Endodermal cell (in vitro differentiated cells): ENCODE data around the gene BYSL. TPM values are rescaled to one million over a fixed set of nuclear protein-coding genes. Genes with fewer than 3 reads are reported as not detected.

Source experiments
- DNase-seq: peaks from one replicate; pipeline ENCODE4 v3.0.0-alpha.2; 2017
- H3K27ac ChIP-seq: 2 replicates; pipeline ENCODE4 v1.5.1; 2013; ENCODE audit warnings: mild to moderate bottlenecking, low read depth, low read length, moderate library complexity
- H3K27me3 ChIP-seq: 2 replicates; pipeline ENCODE4 v1.6.1; 2013; ENCODE audit warnings: mild to moderate bottlenecking, low read length, moderate library complexity; ENCODE audit not compliant: insufficient read depth, control insufficient read depth, poor library complexity, severe bottlenecking
- H3K36me3 ChIP-seq: 2 replicates; pipeline ENCODE4 v1.7.0; 2013; ENCODE audit warnings: mild to moderate bottlenecking, low read length, moderate library complexity; ENCODE audit not compliant: control insufficient read depth, insufficient read depth
- H3K4me1 ChIP-seq: one replicate; pipeline ENCODE4 v1.7.0; 2013; ENCODE audit warnings: low read length; ENCODE audit not compliant: control insufficient read depth, insufficient read depth
- H3K4me3 ChIP-seq: 2 replicates; pipeline ENCODE4 v1.5.1; 2013; ENCODE audit warnings: mild to moderate bottlenecking, low read length, moderate library complexity
- H3K9ac ChIP-seq: 2 replicates; pipeline ENCODE4 v1.6.1; 2013; ENCODE audit warnings: mild to moderate bottlenecking, low read length, moderate library complexity; ENCODE audit not compliant: poor library complexity, severe bottlenecking; ENCODE audit errors: extremely low read depth
- H3K9me3 ChIP-seq: 2 replicates; pipeline ENCODE4 v1.6.1; 2013; ENCODE audit warnings: mild to moderate bottlenecking, low read length, moderate library complexity; ENCODE audit not compliant: control insufficient read depth
- H3K27ac Mint-ChIP-seq: 2 replicates; pipeline ENCODE4 v1.8.0; 2020; ENCODE audit warnings: mixed read lengths
- H3K27me3 Mint-ChIP-seq: 2 replicates; pipeline ENCODE4 v1.8.0; 2021; ENCODE audit warnings: mild to moderate bottlenecking, mixed read lengths; ENCODE audit not compliant: insufficient read depth
- H3K36me3 Mint-ChIP-seq: 2 replicates; pipeline ENCODE4 v1.8.0; 2020; ENCODE audit warnings: low read depth, mixed read lengths
- H3K4me1 Mint-ChIP-seq: 2 replicates; pipeline ENCODE4 v1.8.0; 2020; ENCODE audit warnings: mixed read lengths
- H3K4me3 Mint-ChIP-seq: 2 replicates; pipeline ENCODE4 v1.8.0; 2020; ENCODE audit warnings: mild to moderate bottlenecking, moderate library complexity, mixed read lengths
- H3K9me3 Mint-ChIP-seq: 2 replicates; pipeline ENCODE4 v1.8.0; 2020; ENCODE audit warnings: mild to moderate bottlenecking, mixed read lengths
- WGBS, 2 experiments: methylation state at CpG; one replicate each; pipeline versions ENCODE4 v1.1.5 to v1.1.7; 2013; ENCODE audit warnings: missing lambda C conversion rate in 2 of 2, mixed read lengths in 1 of 2; ENCODE audit not compliant: insufficient coverage in 1 of 2, insufficient read length in 1 of 2; 5-methylcytosine and 5-hydroxymethylcytosine counted together
- total RNA-seq, 2 donors: library from RNA; stranded (reverse); fragmentation: NEBNext Ultra II Directional in 1 of 2; extraction: Animal tissue kit (Norgen Biotek cat#: 25700) in 1 of 2; gene quantifications; 2 replicates in 1 of 2; 3 replicates in 1 of 2; pipeline ENCODE4 v1.2.1, GENCODE V29; 2021
- TF ChIP-seq, protein P1 (sequence below): fragments of 200-600 bp; sonication (generic); conservative IDR thresholded peaks from 2 replicates; pipeline ENCODE4 v1.5.0; 2021; ENCODE audit warnings: antibody characterized with exemption, mild to moderate bottlenecking

The BYSL gene
- total RNA-seq, 2 donors from 2014 or later, result 29.4 to 36.3 TPM

DNA sequence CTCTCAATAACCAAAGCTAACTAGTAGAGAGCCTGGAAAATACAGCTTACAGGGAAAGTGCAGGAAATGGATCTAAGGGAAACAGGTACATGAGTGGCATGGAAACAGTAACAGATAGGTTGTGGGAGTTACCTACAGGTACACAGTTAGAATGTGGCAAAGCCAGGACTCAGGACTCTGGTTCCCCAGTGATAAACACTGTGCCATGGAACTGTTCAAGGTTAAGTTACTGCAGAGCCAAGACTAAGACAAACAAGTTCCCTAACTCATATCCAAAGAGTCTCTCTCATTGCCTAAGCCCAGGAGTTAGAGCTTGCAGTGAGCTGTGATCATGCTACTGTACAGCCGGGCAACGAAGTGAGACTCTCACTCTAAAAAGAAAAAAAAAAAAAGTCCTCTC is 7.0 kb upstream of the BYSL start:
- Histone ChIP-seq H3K27me3 (no peaks in the 10 kb centered on the region), H3K4me1 (no peaks in the 10 kb centered on the region), H3K27ac (no peak overlapping the region), H3K4me3 (no peak overlapping the region), H3K9ac (no peak overlapping the region), H3K36me3 (peaks cover 41% of the 10 kb centered on the region), H3K9me3 (no peaks in the 10 kb centered on the region)
- TF ChIP-seq, protein P1, sequence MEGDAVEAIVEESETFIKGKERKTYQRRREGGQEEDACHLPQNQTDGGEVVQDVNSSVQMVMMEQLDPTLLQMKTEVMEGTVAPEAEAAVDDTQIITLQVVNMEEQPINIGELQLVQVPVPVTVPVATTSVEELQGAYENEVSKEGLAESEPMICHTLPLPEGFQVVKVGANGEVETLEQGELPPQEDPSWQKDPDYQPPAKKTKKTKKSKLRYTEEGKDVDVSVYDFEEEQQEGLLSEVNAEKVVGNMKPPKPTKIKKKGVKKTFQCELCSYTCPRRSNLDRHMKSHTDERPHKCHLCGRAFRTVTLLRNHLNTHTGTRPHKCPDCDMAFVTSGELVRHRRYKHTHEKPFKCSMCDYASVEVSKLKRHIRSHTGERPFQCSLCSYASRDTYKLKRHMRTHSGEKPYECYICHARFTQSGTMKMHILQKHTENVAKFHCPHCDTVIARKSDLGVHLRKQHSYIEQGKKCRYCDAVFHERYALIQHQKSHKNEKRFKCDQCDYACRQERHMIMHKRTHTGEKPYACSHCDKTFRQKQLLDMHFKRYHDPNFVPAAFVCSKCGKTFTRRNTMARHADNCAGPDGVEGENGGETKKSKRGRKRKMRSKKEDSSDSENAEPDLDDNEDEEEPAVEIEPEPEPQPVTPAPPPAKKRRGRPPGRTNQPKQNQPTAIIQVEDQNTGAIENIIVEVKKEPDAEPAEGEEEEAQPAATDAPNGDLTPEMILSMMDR, result no peak
- no peak overlapping the region for H3K27ac Mint-ChIP-seq
- no peaks in the 10 kb centered on the region for H3K4me1 Mint-ChIP-seq
- no peaks in the 10 kb centered on the region for H3K27me3 Mint-ChIP-seq
- H3K4me3 Mint-ChIP-seq, result no peak overlapping the region
- no peak for DNase-seq
- H3K36me3 Mint-ChIP-seq, result peaks cover 45% of the 10 kb centered on the region
- WGBS, 2 experiments, result 79% methylated on average over 2 of the region's 2 CpGs; no CpG with 5 or more reads in 1 of the 2 experiments
- no peaks in the 10 kb centered on the region for H3K9me3 Mint-ChIP-seq

DNA sequence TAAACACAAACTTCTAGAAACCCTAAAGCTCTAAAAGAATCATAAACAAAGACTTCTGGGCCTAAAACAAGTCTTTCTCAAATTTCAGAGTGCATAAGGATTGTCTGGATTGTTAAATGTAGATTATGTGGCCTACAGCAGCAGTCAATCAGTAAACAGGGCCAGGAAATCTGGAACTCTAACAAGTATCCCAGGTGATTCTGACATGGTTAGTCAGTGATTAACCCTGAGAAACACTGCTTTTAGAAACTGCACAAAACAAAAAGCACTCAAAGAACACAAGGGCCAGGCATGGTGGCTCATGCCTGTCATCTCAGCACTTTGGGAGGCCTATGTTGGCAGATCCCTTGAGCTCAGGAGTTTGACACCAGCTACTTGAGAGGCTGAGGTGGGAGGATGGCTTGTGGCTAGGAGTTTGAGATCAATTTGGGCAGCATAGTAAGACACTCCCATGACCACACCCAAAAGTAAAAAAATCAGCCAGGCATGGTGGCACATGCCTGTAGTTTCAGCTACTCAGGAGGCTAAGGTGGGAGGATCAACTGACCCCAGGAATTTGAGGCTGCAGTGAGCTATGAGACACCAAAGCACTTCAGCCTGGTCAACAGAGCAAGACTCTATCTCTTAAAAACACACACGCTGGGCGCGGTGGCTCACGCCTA is 6.3 kb upstream of the BYSL start:
- Mint-ChIP-seq H3K9me3 (no peaks in the 10 kb centered on the region), H3K4me3 (no peak overlapping the region), H3K4me1 (peaks cover 4% of the 10 kb centered on the region), H3K27ac (no peak overlapping the region), H3K27me3 (no peaks in the 10 kb centered on the region), H3K36me3 (peaks cover 45% of the 10 kb centered on the region)
- Histone ChIP-seq H3K27me3 (no peaks in the 10 kb centered on the region), H3K4me3 (no peak overlapping the region), H3K27ac (no peak overlapping the region), H3K9ac (no peak overlapping the region), H3K4me1 (peaks cover 5% of the 10 kb centered on the region), H3K36me3 (peaks cover 38% of the 10 kb centered on the region), H3K9me3 (no peaks in the 10 kb centered on the region)
- TF ChIP-seq, protein P1, result no peak
- WGBS, 2 experiments, result 100% methylated on average over 4 of the region's 4 CpGs; no CpG with 5 or more reads in 1 of the 2 experiments
- no peak for DNase-seq

DNA sequence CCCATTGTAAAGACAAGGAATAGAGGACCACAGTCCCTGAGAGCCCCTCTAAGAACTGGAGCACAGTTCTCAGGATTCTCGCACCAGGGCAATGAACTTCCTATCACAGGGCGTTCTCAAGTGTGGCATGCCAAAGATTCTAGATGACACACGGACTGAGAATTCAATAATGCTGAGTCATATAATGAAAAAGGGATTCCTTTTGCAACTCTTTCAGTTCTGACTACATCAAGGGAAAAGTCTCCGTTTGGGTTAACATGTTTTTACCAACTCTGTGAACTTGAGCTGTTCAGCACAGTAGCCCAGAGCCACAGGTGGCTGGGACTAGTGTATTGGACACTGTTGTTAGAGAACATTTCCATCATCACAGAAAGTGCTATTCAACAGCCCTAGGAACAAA is 3.8 kb upstream of the BYSL start:
- H3K27me3 Mint-ChIP-seq, result no peaks in the 10 kb centered on the region
- no peak overlapping the region for H3K27ac ChIP-seq
- H3K4me1 Mint-ChIP-seq, result peaks cover 14% of the 10 kb centered on the region
- 84 to 100% methylated on average over 2 to 4 of the region's 4 CpGs for WGBS, 2 experiments
- peaks cover 8% of the 10 kb centered on the region for H3K4me1 ChIP-seq
- DNase-seq, result no peak
- no peaks in the 10 kb centered on the region for H3K9me3 ChIP-seq
- TF ChIP-seq, protein P1, result no peak
- peak overlapping the region; percentile 86 for H3K27ac Mint-ChIP-seq
- no peaks in the 10 kb centered on the region for H3K27me3 ChIP-seq
- peaks cover 34% of the 10 kb centered on the region for H3K36me3 Mint-ChIP-seq
- no peak overlapping the region for H3K4me3 ChIP-seq
- H3K4me3 Mint-ChIP-seq, result no peak overlapping the region
- H3K36me3 ChIP-seq, result peaks cover 30% of the 10 kb centered on the region
- no peaks in the 10 kb centered on the region for H3K9me3 Mint-ChIP-seq
- no peak overlapping the region for H3K9ac ChIP-seq
